H1 (cell line): ENCODE measurements around the gene GOLGA3.

Source experiments
- CTCF ChIP-seq, 3 experiments: IDR thresholded peaks; 1 replicate in 2 of 3; 2 replicates in 1 of 3; pipeline versions ENCODE4 v1.5.1 to v1.6.1; 2011; ENCODE audit warnings: low read length in 3 of 3, mild to moderate bottlenecking in 3 of 3, inconsistent platforms in 2 of 3, low read depth in 1 of 3, moderate library complexity in 1 of 3; ENCODE audit not compliant: insufficient read depth in 1 of 3; ENCODE audit errors: control extremely low read depth in 1 of 3
- EP300 ChIP-seq, 2 experiments: IDR thresholded peaks; 1 replicate in 1 of 2; 2 replicates in 1 of 2; pipeline ENCODE4 v1.6.1; 2011 to 2012; ENCODE audit warnings: low read depth in 2 of 2, low read length in 2 of 2, mild to moderate bottlenecking in 2 of 2, borderline replicate concordance in 1 of 2, inconsistent platforms in 1 of 2, moderate library complexity in 1 of 2
- JUN ChIP-seq: IDR thresholded peaks from 2 replicates; pipeline ENCODE4 v1.6.1; 2011; ENCODE audit warnings: low read depth, mild to moderate bottlenecking, improper control_type of control experiment, low read length
- NRF1 ChIP-seq: IDR thresholded peaks from 2 replicates; pipeline ENCODE4 v1.6.1; 2011; ENCODE audit warnings: mild to moderate bottlenecking, low read depth, low read length, improper control_type of control experiment
- POLR2A ChIP-seq, 2 experiments: IDR thresholded peaks; 1 replicate in 1 of 2; 2 replicates in 1 of 2; pipeline ENCODE4 v1.6.1; 2011; ENCODE audit warnings: low read depth in 2 of 2, low read length in 2 of 2, mild to moderate bottlenecking in 2 of 2; ENCODE audit errors: control extremely low read depth in 1 of 2
- POLR2AphosphoS5 ChIP-seq: IDR thresholded peaks from 2 replicates; pipeline ENCODE4 v1.6.1; 2011; ENCODE audit warnings: low read depth, low read length
- RAD21 ChIP-seq, 2 experiments: IDR thresholded peaks in 1 of 2; conservative IDR thresholded peaks in 1 of 2; 2 replicates each; pipeline ENCODE4 v1.6.1; 2011; ENCODE audit warnings: low read depth in 2 of 2, low read length in 2 of 2, improper control_type of control experiment in 1 of 2, inconsistent platforms in 1 of 2, mild to moderate bottlenecking in 1 of 2, moderate library complexity in 1 of 2
- RFX5 ChIP-seq: IDR thresholded peaks from 2 replicates; pipeline ENCODE4 v1.6.1; 2011; ENCODE audit warnings: low read depth, low read length, improper control_type of control experiment, borderline replicate concordance
- SIX5 ChIP-seq: IDR thresholded peaks from 2 replicates; pipeline ENCODE4 v1.6.1; 2011; ENCODE audit warnings: mild to moderate bottlenecking, low read depth, low read length
- SP2 ChIP-seq: IDR thresholded peaks from 2 replicates; pipeline ENCODE4 v1.6.1; 2012; ENCODE audit warnings: mild to moderate bottlenecking, low read length, inconsistent platforms
- TAF1 ChIP-seq: IDR thresholded peaks from 2 replicates; pipeline ENCODE4 v1.6.1; 2011; ENCODE audit warnings: mild to moderate bottlenecking, low read depth, low read length
- YY1 ChIP-seq: IDR thresholded peaks from 2 replicates; pipeline ENCODE4 v1.6.1; 2011; ENCODE audit warnings: low read depth, mild to moderate bottlenecking, low read length
- ZNF274 ChIP-seq: IDR thresholded peaks from 2 replicates; pipeline ENCODE4 v1.7.0; 2012; ENCODE audit warnings: low read length, borderline replicate concordance; ENCODE audit errors: extremely low read depth

GRCh38 chr12:132803888-132804287 lies 24.8 kb downstream of the GOLGA3 start:
- TF ChIP-seq SIX5 (no peak), POLR2A (IDR thresholded peaks at IDR 0.05; ENCODE audit: control extremely low read depth in 1 of 2, low read depth in 2 of 2, low read length in 2 of 2) (no peak), CTCF (IDR thresholded peaks at IDR 0.05; ENCODE audit: control extremely low read depth in 1 of 3, insufficient read depth in 1 of 3, low read depth in 1 of 3, low read length in 3 of 3) (no peak), ZNF274 (no peak), RAD21 (IDR thresholded peaks at IDR 0.05 in 1 of 2, conservative IDR thresholded peaks at IDR 0.05 in 1 of 2; ENCODE audit: low read depth in 2 of 2, low read length in 2 of 2) (no peak), YY1 (no peak), POLR2AphosphoS5 (no peak), EP300 (IDR thresholded peaks at IDR 0.05; ENCODE audit: borderline replicate concordance in 1 of 2, low read depth in 2 of 2, low read length in 2 of 2) (no peak), NRF1 (no peak), JUN (no peak), RFX5 (no peak), SP2 (no peak), TAF1 (no peak)
